ENCODE measurements around the gene BPIFB6. TPM values are rescaled to one million over a fixed set of nuclear protein-coding genes. Genes with fewer than 3 reads are reported as not detected.

Gene BPIFB6
- total RNA-seq, 1 donor: not detected

DNA sequence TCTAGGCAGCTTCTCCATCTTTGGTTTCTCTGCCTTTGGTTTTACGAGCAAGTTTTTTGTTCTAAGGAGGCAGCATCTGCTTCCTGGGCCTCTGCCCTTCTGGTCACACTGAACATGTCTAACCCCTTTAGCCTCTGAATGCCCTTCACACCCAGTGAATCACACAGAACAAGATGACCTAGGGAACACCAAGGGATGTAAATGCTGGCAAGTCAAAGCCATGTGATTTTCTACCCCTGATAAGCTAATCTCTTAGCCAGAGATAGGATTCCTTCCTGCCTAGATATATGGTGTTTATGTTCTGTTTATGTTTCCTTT lies 7.2 kb upstream of the BPIFB6 start:
- Histone ChIP-seq H3K27me3 (ENCODE audit: insufficient read depth, low read length) (no peaks in the 10 kb centered on the region), H3K79me2 (ENCODE audit: insufficient read depth, low read length) (no peaks in the 10 kb centered on the region), H3K4me1 (ENCODE audit: insufficient read depth, low read length) (no peaks in the 10 kb centered on the region), H3K36me3 (ENCODE audit: insufficient read depth, low read length) (no peaks in the 10 kb centered on the region), H2AFZ (ENCODE audit: low read length) (no peak overlapping the region), H4K20me1 (ENCODE audit: insufficient read depth, low read length) (no peaks in the 10 kb centered on the region), H3K4me2 (ENCODE audit: insufficient read depth, low read length) (no peak overlapping the region), H3K27ac (ENCODE audit: low read depth, low read length) (no peak overlapping the region), H3K9me3 (ENCODE audit: low read depth, low read length) (no peaks in the 10 kb centered on the region), H3K4me3 (ENCODE audit: insufficient read depth, low read length) (no peak overlapping the region)
- TF ChIP-seq, protein P1, sequence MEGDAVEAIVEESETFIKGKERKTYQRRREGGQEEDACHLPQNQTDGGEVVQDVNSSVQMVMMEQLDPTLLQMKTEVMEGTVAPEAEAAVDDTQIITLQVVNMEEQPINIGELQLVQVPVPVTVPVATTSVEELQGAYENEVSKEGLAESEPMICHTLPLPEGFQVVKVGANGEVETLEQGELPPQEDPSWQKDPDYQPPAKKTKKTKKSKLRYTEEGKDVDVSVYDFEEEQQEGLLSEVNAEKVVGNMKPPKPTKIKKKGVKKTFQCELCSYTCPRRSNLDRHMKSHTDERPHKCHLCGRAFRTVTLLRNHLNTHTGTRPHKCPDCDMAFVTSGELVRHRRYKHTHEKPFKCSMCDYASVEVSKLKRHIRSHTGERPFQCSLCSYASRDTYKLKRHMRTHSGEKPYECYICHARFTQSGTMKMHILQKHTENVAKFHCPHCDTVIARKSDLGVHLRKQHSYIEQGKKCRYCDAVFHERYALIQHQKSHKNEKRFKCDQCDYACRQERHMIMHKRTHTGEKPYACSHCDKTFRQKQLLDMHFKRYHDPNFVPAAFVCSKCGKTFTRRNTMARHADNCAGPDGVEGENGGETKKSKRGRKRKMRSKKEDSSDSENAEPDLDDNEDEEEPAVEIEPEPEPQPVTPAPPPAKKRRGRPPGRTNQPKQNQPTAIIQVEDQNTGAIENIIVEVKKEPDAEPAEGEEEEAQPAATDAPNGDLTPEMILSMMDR (IDR thresholded peaks at IDR 0.05; ENCODE audit: extremely low read depth, low read depth, low read length): no peak
- DNase-seq (ENCODE audit: insufficient read length, low spot score, missing footprints): peak; percentile 25

DNA sequence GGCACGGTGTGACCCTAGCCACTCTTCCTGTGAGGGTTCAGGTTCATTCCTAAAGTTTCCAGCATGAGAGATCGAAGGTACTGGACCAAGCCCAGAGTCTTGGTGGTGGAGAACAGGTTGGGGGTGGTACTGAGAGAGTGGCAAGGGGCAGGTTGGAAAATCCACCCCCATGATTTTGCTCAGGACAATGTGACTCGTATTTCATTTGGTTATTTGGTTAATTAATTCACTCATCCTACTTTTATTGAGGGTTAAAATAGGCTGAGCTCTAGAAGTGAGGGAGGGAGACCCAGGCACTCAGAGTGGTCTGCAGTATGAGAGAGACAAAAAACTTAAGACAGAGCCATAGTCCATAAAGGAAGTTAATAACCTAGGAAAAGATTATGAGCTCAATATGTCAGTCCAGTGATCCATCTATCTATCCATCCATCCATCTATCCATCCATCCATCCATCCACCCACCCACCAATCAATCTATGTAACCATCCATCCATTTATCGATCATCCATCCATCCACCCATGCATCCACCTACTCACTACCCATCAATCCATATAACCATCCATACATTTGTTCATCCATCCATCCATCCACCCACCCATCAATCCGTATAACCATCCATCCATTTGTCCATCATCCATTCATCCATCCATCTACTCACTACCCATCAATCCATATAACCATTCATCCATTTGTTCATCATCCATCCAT lies 6.7 kb upstream of the BPIFB6 start:
- Histone ChIP-seq H3K36me3 (ENCODE audit: insufficient read depth, low read length) (no peaks in the 10 kb centered on the region), H3K79me2 (ENCODE audit: insufficient read depth, low read length) (no peaks in the 10 kb centered on the region), H4K20me1 (ENCODE audit: insufficient read depth, low read length) (no peaks in the 10 kb centered on the region), H2AFZ (ENCODE audit: low read length) (no peak overlapping the region), H3K4me1 (ENCODE audit: insufficient read depth, low read length) (no peaks in the 10 kb centered on the region), H3K9me3 (ENCODE audit: low read depth, low read length) (no peaks in the 10 kb centered on the region), H3K27me3 (ENCODE audit: insufficient read depth, low read length) (no peaks in the 10 kb centered on the region), H3K4me2 (ENCODE audit: insufficient read depth, low read length) (no peak overlapping the region), H3K27ac (ENCODE audit: low read depth, low read length) (no peak overlapping the region), H3K4me3 (ENCODE audit: insufficient read depth, low read length) (no peak overlapping the region)
- DNase-seq (ENCODE audit: insufficient read length, low spot score, missing footprints): peak; percentile 46
- TF ChIP-seq, protein P1 (IDR thresholded peaks at IDR 0.05; ENCODE audit: extremely low read depth, low read depth, low read length): no peak

DNA sequence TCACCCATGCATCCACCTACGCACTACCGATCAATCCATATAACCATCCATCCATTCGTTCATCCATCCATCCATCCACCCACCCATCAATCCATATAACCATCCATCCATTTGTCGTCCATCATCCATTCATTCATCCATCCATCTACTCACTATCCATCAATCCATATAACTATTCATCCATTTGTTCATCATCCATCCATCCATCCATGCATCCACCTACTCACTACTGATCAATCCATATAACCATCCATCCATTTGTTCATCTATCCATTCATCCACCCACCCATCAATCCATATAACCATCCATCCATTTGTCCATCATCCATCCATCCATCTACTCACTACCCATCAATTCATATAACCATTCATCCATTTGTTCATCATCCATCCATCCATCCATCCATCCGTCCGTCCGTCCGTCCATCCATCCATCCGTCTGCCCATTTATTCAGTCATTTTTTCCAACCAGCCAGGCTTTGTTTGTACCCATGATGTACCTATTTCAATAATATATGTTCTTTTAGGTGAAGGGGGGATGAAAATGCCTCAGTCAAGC lies 6.1 kb upstream of the BPIFB6 start:
- TF ChIP-seq, protein P1 (IDR thresholded peaks at IDR 0.05; ENCODE audit: extremely low read depth, low read depth, low read length): no peak

DNA sequence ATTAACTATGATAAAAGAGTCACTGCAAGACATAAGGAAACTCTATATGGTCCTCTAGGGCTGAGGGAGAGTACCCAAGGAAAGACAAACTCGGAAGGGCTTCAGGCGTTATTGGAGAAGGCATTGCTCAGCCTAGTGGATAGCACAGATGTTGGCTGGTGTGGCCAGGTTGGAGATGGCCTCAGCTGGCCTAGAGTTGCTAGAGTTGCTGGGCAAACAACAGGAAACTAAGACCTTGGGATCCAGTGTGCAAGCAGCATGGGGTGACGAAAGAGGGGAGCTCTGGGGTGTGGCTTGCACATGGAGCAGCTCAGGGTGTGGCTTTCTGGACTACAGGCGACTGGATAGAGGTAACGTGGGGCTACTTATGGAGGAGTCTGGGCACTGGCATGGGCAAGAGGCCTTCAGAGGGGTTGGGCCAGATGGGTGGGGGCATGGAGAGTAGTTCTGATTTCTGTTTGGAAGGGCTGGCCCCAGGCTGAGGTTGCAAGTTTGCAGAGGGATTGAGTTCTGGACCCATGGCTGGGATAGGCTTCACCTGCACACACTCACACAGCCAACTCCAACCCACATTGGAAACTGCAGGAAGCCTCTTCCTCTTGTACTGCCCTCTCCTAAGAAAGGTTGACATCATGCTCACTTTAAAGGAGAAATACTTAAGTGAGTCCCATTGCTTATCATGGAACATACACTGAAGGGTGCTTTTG lies 5.2 kb upstream of the BPIFB6 start:
- no peaks in the 10 kb centered on the region for H4K20me1 ChIP-seq (ENCODE audit: insufficient read depth, low read length)
- H3K4me3 ChIP-seq (ENCODE audit: insufficient read depth, low read length): no peak overlapping the region
- no peak overlapping the region for H3K27ac ChIP-seq (ENCODE audit: low read depth, low read length)
- H3K36me3 ChIP-seq (ENCODE audit: insufficient read depth, low read length): no peaks in the 10 kb centered on the region
- H3K4me1 ChIP-seq (ENCODE audit: insufficient read depth, low read length): no peaks in the 10 kb centered on the region
- no peaks in the 10 kb centered on the region for H3K9me3 ChIP-seq (ENCODE audit: low read depth, low read length)
- TF ChIP-seq, protein P1 (IDR thresholded peaks at IDR 0.05; ENCODE audit: extremely low read depth, low read depth, low read length): no peak
- H3K4me2 ChIP-seq (ENCODE audit: insufficient read depth, low read length): no peak overlapping the region
- H3K79me2 ChIP-seq (ENCODE audit: insufficient read depth, low read length): no peaks in the 10 kb centered on the region
- DNase-seq (ENCODE audit: insufficient read length, low spot score, missing footprints): peak; percentile 59
- no peak overlapping the region for H2AFZ ChIP-seq (ENCODE audit: low read length)
- H3K27me3 ChIP-seq (ENCODE audit: insufficient read depth, low read length): no peaks in the 10 kb centered on the region

More for the DNA sequence above, 6.1 kb upstream of the BPIFB6 start:
- Histone ChIP-seq H2AFZ (ENCODE audit: low read length) (no peak overlapping the region), H3K4me1 (ENCODE audit: insufficient read depth, low read length) (no peaks in the 10 kb centered on the region), H4K20me1 (ENCODE audit: insufficient read depth, low read length) (no peaks in the 10 kb centered on the region), H3K4me2 (ENCODE audit: insufficient read depth, low read length) (no peak overlapping the region), H3K27me3 (ENCODE audit: insufficient read depth, low read length) (no peaks in the 10 kb centered on the region), H3K36me3 (ENCODE audit: insufficient read depth, low read length) (no peaks in the 10 kb centered on the region), H3K27ac (ENCODE audit: low read depth, low read length) (no peak overlapping the region), H3K79me2 (ENCODE audit: insufficient read depth, low read length) (no peaks in the 10 kb centered on the region), H3K9me3 (ENCODE audit: low read depth, low read length) (no peaks in the 10 kb centered on the region), H3K4me3 (ENCODE audit: insufficient read depth, low read length) (no peak overlapping the region)
- peak; percentile 37 for DNase-seq (ENCODE audit: insufficient read length, low spot score, missing footprints)

Data from osteoblast (primary cell).